Measurements from ENCODE around the gene TTC34. TPM values are rescaled to one million over a fixed set of nuclear protein-coding genes. Genes with fewer than 3 reads are reported as not detected.

TTC34 gene
- total RNA-seq, 4 donors from 2014 or later = 0.84 to 1.2 (median 1.0) TPM

DNA sequence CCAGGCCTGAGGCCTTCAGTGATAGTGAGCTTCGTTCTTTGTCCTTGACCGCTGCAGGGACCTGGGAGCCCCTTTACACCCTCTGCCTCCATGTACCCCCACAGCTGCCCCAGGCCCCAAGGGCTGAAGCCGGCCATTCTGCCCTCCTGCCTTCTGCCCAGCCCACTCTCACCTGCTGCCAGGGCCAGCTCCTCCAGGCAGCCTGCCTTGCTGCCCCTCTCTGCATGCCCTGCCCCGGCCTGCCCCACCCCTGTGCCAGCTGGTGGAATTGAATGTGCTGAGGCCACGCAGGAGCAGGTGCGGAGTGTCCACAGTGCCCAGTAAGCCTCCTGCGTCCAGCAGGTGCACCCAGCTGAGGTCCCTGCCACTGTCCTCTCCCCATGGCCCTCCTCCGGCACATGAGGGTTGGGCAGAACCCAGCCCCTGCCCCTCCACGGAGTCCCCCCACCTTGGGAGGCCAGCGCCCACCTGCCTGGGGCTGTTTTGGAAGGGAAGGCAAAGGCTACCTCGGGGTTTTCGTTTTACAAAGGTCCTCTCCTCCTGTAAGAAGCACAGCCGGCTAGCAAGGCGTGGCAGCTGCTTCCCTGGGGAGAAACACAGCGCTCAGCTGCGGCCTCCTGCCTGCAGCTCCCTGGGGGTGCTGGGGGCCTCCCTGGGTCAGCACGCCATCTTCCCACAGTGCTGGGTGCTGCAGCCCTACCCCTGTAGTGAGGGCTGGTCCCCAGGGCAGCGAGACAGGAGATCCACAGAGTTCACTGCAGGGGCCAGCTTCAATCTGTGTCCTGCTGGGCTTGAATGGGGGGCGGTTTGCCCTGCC, 189.7 kb downstream of the TTC34 start:
- H3K36me3 ChIP-seq = no peaks in the 10 kb centered on the region
- H3K9me3 ChIP-seq = peaks cover 0 to 42% (median 0%) of the 10 kb centered on the region in 4 donors
- 87 to 88% methylated on average over 11 to 14 of the region's 19 CpGs for WGBS, 2 donors
- no peak for DNase-seq (ENCODE audit: low spot score in 2 of 2)
- peaks cover 0 to 23% (median 2%) of the 10 kb centered on the region in 4 donors for H3K4me1 ChIP-seq
- no peak overlapping the region for H3K27ac ChIP-seq
- H3K27me3 ChIP-seq = peaks cover 0 to 3% of the 10 kb centered on the region in 2 donors
- TF ChIP-seq, protein P1, sequence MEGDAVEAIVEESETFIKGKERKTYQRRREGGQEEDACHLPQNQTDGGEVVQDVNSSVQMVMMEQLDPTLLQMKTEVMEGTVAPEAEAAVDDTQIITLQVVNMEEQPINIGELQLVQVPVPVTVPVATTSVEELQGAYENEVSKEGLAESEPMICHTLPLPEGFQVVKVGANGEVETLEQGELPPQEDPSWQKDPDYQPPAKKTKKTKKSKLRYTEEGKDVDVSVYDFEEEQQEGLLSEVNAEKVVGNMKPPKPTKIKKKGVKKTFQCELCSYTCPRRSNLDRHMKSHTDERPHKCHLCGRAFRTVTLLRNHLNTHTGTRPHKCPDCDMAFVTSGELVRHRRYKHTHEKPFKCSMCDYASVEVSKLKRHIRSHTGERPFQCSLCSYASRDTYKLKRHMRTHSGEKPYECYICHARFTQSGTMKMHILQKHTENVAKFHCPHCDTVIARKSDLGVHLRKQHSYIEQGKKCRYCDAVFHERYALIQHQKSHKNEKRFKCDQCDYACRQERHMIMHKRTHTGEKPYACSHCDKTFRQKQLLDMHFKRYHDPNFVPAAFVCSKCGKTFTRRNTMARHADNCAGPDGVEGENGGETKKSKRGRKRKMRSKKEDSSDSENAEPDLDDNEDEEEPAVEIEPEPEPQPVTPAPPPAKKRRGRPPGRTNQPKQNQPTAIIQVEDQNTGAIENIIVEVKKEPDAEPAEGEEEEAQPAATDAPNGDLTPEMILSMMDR (IDR thresholded peaks at IDR 0.05) = no peak
- TF ChIP-seq EP300 (IDR thresholded peaks at IDR 0.05) (no peak), POLR2A (IDR thresholded peaks at IDR 0.05) (no peak)
- H3K4me3 ChIP-seq = peak overlapping the region in 1 of 4 donors; percentile 35

DNA sequence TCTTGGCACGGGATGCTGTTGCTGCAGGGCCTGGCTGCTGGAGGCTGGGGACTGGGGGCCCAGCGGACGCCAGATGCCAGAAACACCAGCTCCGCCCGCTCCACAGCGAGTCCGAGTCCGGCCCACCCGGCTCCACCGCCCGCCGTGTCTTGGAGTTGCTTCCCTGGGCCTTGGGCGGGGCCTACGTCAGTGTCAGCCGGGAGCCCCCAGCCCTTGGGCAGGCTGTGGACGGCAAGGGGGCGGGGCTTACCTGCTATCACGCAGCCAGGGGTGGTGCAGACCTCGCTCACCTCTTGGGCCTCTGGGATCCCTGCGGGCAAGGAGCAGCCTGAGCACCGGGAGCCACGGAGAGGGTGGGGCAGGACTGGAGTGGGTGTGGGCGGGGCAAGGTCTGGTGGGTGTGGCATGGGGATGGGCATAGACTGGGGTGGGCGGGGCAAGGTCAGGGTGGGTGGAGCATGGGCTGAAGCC, 190.4 kb downstream of the TTC34 start:
- H3K36me3 ChIP-seq = no peaks in the 10 kb centered on the region
- TF ChIP-seq, protein P1 (IDR thresholded peaks at IDR 0.05) = no peak
- TF ChIP-seq POLR2A (IDR thresholded peaks at IDR 0.05) = no peak
- TF ChIP-seq EP300 (IDR thresholded peaks at IDR 0.05) = no peak
- H3K4me1 ChIP-seq = peaks cover 0 to 23% (median 2%) of the 10 kb centered on the region in 4 donors
- WGBS, 2 donors = 4 to 12% methylated on average over 22 to 23 of the region's 24 CpGs
- H3K4me3 ChIP-seq = peak overlapping the region in 1 of 4 donors; percentile 35
- no peak for DNase-seq (ENCODE audit: low spot score in 2 of 2)
- peaks cover 0 to 3% of the 10 kb centered on the region in 2 donors for H3K27me3 ChIP-seq
- H3K27ac ChIP-seq = no peak overlapping the region
- H3K9me3 ChIP-seq = peaks cover 0 to 34% (median 0%) of the 10 kb centered on the region in 4 donors

DNA sequence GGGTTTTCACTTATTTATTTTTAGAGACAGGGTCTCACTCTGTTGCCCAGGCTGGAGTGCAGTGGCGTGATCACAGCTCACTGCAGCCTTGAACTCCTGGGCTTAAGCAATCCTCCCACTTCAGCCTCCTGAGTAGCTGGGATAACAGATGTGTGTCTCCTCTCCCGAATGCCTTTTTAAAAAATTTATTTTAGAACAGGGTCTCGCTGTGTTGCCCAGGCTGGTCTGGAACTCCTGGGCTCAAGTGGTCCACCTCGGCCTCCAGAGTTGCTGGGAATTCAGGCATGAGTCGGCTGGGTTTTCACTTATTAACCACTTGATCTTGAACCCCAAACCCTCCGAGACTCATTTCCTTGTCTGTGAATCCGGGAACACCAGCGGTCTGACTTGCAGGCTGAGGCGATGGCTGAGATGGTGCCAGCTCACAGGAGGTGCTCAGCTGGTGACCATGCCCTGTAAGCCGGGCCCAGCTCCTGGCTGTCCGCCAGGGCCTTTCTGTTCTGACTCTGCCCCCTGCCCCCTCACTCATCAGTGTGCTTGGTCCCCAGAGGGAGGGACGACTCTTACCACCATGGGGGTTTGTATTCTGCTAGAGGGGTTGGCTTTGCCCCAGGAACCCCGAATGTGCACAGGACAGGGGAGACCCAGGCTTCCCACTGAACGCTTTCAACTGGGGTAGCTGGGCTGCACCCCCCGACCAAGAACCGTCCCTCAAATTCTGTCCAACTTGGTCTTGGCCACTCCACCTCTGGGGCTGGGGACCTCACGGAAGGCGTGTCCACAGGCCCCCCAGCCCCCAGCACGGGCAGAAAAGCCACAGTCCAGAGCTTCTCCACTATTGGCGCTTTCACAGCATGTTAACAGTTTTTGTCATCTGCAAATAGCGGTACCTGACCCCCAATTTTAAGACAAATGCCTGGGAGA, 191.2 kb downstream of the TTC34 start:
- peaks cover 0 to 26% (median 0%) of the 10 kb centered on the region in 4 donors for H3K9me3 ChIP-seq
- H3K4me1 ChIP-seq = peaks cover 0 to 23% (median 2%) of the 10 kb centered on the region in 4 donors
- no peak overlapping the region for H3K27ac ChIP-seq
- TF ChIP-seq EP300 (IDR thresholded peaks at IDR 0.05) (no peak), POLR2A (IDR thresholded peaks at IDR 0.05) (no peak)
- TF ChIP-seq, protein P1 (IDR thresholded peaks at IDR 0.05) = no peak
- peaks cover 0 to 5% of the 10 kb centered on the region in 2 donors for H3K27me3 ChIP-seq
- peak overlapping the region in 1 of 4 donors; percentile 35 for H3K4me3 ChIP-seq
- no peak for DNase-seq (ENCODE audit: low spot score in 2 of 2)
- WGBS, 2 donors = 47% methylated on average over 19 to 21 of the region's 21 CpGs
- H3K36me3 ChIP-seq = no peaks in the 10 kb centered on the region

DNA sequence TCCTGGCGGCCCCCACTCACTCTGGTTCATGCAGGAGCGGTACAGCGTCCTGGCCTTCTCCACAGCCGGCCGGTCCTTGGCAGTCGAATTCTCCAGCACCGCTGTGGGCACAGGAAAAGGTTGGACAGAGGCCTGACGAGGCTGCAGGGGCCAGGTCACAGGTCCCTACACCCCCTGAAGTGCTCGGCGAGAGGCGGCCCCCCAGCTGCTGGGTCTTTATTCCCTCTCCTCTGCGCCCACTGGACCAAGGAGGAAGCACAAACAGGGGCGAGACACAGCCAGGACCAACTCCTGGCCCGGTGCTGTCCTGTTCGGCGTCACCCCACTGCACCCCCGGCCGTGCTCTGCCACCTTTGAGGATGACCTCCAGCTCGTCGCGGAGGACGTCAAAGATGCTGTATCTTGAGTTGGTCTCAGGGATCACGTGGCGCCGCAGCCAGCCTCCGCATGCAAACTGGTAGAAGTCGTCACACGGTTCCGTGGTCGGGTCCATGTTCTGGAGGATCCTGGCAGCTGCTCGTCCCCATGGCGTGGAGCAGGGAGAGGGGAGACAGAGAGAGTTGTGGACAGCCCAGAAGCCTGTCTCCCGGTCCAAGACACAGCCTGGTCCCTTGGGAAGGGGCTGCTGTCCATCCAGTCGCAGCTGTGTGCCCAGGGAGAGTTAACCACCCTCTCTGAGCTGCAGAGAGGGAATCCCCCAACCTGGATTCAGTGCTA, 192.0 kb downstream of the TTC34 start:
- Histone ChIP-seq H3K27ac (no peak overlapping the region), H3K36me3 (no peaks in the 10 kb centered on the region), H3K27me3 (peaks cover 0 to 9% of the 10 kb centered on the region in 2 donors), H3K4me3 (no peak overlapping the region), H3K9me3 (peaks cover 0 to 18% (median 0%) of the 10 kb centered on the region in 4 donors), H3K4me1 (peaks cover 0 to 23% (median 2%) of the 10 kb centered on the region in 4 donors)
- WGBS, 2 donors = 85 to 87% methylated on average over 30 to 31 of the region's 34 CpGs
- no peak for TF ChIP-seq EP300 (IDR thresholded peaks at IDR 0.05)
- TF ChIP-seq POLR2A (IDR thresholded peaks at IDR 0.05) = no peak
- TF ChIP-seq, protein P1 (IDR thresholded peaks at IDR 0.05) = no peak
- no peak for DNase-seq (ENCODE audit: low spot score in 2 of 2)
